GM18526 (cell line): ENCODE results near the gene PLD2.

Experiments
- POLR2A ChIP-seq: IDR thresholded peaks from 3 replicates; pipeline ENCODE4 v1.6.1; 2011; ENCODE audit not compliant: insufficient read length; ENCODE audit errors: extremely low read depth

Gene PLD2

DNA sequence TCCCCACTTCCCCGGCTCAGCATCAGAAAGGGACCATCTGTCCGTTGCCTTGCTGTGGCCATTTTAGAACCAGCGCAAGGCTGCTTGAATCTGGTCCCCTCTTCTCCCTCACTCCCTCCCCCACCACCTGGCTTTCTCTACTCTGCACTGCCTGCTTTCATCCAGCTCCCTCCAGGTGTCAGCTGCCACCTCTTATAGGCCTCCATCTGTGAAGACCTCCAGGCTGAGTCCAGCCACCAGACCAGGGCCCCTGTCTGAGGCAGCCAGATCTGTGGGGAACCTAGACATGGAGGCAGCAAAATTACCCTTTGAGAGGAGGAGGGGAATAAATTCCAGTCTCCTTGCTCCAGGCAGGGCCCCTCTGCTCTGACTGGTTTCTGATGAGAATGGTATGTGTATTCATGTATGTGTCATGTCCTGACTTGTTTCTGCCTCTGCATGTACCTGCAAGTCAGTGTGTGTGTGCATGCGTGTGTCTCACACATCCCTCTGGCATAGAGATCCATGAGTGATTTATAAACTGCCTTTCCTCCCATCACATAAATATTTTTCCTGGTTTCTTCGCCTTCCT, 47.2 kb downstream of the PLD2 start:
- no peak for TF ChIP-seq POLR2A

GRCh38 chr17:4856271-4856936, 49.5 kb downstream of the PLD2 start:
- TF ChIP-seq POLR2A = no peak

DNA sequence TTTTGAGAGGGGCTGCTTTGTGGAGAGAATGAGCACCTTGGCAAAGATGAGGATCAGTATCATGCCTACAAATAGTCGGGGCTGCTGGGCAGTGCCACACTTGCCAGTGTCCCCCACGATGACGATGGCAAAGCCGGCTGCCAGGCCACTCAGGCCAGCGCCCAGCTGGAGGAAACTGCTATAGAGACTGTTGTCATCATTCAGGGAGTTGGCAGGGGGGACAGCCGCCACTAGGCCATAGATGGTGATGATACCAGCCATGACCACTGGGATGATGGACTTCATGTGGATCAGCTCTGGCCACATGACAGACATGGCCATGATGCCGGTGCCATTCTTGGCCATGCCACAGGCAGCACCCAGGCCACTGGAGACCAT, 50.0 kb downstream of the PLD2 start:
- no peak for TF ChIP-seq POLR2A

- no peak for TF ChIP-seq POLR2A
Observed at GRCh38 chr17:4858068-4858881, 51.3 kb downstream of the PLD2 start.

DNA sequence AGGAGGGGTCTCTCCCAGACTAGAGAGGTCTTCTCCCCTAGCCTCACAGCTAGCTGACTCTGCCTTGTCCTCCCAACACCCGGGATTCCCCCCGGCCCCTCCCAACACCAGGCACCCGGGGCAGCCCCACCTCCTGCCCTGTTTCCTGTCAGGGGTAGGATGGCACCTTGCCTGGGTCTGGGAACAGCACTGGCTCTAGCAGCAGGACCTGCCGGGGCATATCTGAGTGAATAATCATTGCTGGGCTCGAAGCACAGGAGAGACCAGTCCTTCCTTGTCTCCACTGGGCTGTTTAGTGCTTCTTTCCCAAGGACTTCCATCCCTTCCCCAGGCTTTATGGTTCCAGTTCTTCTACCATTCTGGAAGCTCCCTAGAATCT, 51.9 kb downstream of the PLD2 start:
- TF ChIP-seq POLR2A = no peak

GRCh38 chr17:4859816-4860625, 53.1 kb downstream of the PLD2 start:
- TF ChIP-seq POLR2A = no peak

DNA sequence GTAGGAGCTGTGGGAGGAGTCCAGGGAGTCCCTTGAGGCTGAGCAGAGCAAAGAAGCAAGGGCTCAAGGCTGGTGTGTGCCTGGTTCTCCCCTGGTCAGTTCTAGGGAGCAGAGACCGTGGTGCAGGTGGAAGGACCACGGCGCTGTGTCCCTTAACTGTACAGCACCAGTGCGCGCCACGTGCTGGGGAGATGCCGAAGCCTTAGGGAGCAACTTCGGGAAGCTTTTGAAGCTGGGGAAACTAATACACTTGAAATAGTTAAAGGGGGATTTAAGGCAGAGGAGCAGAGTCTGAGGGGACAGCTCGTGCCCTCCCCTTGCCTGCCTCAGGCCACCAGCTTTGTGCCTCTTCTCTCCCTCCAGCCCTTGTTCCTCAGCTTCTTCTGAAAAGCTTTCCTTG, 53.7 kb downstream of the PLD2 start:
- no peak for TF ChIP-seq POLR2A

GRCh38 chr17:4861052-4861451, 54.1 kb downstream of the PLD2 start:
- no peak for TF ChIP-seq POLR2A

GRCh38 chr17:4862720-4863119, 55.8 kb downstream of the PLD2 start:
- no peak for TF ChIP-seq POLR2A

DNA sequence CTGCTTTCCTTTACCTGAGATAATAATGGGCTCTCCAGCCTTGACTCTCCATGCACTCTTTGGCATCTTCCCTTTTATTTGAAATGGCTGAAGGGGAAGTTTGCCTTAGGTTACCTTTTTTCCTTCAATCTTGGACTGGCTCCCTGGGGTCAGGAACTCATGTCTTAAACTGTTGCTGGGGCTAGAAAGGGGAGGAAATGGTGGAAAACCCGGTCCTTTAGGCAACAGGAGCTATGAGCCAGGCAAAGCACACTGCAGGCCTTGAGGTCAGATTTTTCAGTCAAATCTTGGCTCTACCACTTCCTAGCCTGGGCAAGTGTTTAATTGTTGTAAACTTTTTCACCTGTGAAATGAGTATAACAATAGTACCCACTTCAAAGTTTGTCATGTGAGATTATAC, 56.4 kb downstream of the PLD2 start:
- no peak for TF ChIP-seq POLR2A

DNA sequence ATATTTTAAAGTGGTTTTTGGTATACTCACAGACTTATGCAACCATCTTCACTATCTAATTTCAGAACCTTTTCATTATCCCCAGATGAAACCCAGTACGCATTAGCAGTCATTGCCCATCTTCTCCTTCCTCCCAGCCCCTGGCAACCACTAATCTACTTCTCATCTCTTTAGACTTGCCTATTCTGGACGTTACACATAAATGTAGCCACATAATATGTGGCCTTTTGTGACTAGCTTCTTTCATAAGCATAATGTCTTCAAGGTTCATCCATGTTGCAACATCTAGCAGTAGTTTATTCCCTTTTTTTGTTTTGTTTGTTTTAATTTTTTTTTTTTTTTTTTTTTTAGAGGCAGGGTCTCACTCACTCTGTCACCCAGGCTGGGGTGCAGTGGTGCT, 63.9 kb downstream of the PLD2 start:
- TF ChIP-seq POLR2A = no peak

GRCh38 chr17:4872786-4873185, 65.8 kb downstream of the PLD2 start:
- no peak for TF ChIP-seq POLR2A
